Endothelial cell of umbilical vein (primary cell): ENCODE results near the gene PRPSAP1. TPM values are rescaled to one million over a fixed set of nuclear protein-coding genes. Genes with fewer than 3 reads are reported as not detected.

Experiments
- BruUV-seq: library from RNA; stranded (reverse); fragments of 400-500 nt; replicated peaks from 2 replicates; lab custom pipeline; 2021; lab: Mats Ljungman, UMichigan
- CTCF ChIA-PET: fragments of 300-600, 350-600 bp; sonication (Branson Sonifier 250); formaldehyde crosslinking; loops from one replicate; lab custom pipeline; 2021; ENCODE audit warnings: antibody characterized with exemption, inconsistent platforms; lab: Charles Lee
- POLR2A ChIA-PET: fragments of 300-600, 350-600 bp; sonication (Branson Sonifier 250); formaldehyde crosslinking; loops from one replicate; lab custom pipeline; 2021; ENCODE audit warnings: antibody characterized with exemption, inconsistent platforms; lab: Charles Lee
- DNase-seq: peaks from one replicate; pipeline ENCODE4 v3.0.0-alpha.2; 2011; ENCODE audit warnings: low read depth, low spot score
- FAIRE-seq: peaks from 2 replicates; lab custom pipeline; 2011; peaks lifted over from hg19 to GRCh38; lab: Jason Lieb, UNC
- H2AFZ ChIP-seq: 2 replicates; pipeline ENCODE4 v1.6.0; 2012; ENCODE audit warnings: low read depth, low read length, control low read depth, inconsistent platforms
- H3K27ac ChIP-seq: 2 replicates; pipeline ENCODE4 v1.5.1; 2011; ENCODE audit warnings: low read depth, mild to moderate bottlenecking, control low read depth, low read length, moderate library complexity; ENCODE audit not compliant: insufficient read depth
- H3K27me3 ChIP-seq, 2 experiments: 2 replicates each; pipeline versions ENCODE4 v1.6.0 to v1.6.1; 2011; ENCODE audit warnings: low read length in 2 of 2, mixed read lengths in 1 of 2; ENCODE audit not compliant: control insufficient read depth in 2 of 2, insufficient read depth in 2 of 2
- H3K36me3 ChIP-seq, 2 experiments: 2 replicates in 1 of 2; 3 replicates in 1 of 2; pipeline ENCODE4 v1.5.1; 2011; ENCODE audit warnings: low read length in 2 of 2, mild to moderate bottlenecking in 1 of 2, moderate library complexity in 1 of 2; ENCODE audit not compliant: control insufficient read depth in 2 of 2, insufficient read depth in 2 of 2; ENCODE audit errors: extremely low read depth in 1 of 2
- H3K4me1 ChIP-seq: 3 replicates; pipeline ENCODE4 v1.5.1; 2011; ENCODE audit warnings: mild to moderate bottlenecking, low read length; ENCODE audit not compliant: control insufficient read depth, insufficient read depth; ENCODE audit errors: extremely low read depth
- H3K4me2 ChIP-seq: 2 replicates; pipeline ENCODE4 v1.6.1; 2011; ENCODE audit warnings: low read length, control low read depth, mixed read lengths; ENCODE audit not compliant: insufficient read depth
- H3K4me3 ChIP-seq, 3 experiments: fragments of 200-600 bp in 1 of 3; sonication (generic), shearing (Covaris generic) in 1 of 3; replicated peaks in 1 of 3; 2 replicates each; pipeline ENCODE4 v1.5.1; 2011 to 2016; ENCODE audit warnings: control low read depth in 3 of 3, low read length in 3 of 3, mild to moderate bottlenecking in 2 of 3, inconsistent platforms in 1 of 3, low read depth in 1 of 3, moderate library complexity in 1 of 3; ENCODE audit not compliant: insufficient read depth in 1 of 3
- H3K79me2 ChIP-seq: 2 replicates; pipeline ENCODE4 v1.6.0; 2012; ENCODE audit warnings: low read length, inconsistent platforms; ENCODE audit not compliant: control insufficient read depth, insufficient read depth
- H3K9ac ChIP-seq: replicated peaks from 2 replicates; pipeline ENCODE3; 2011; ENCODE audit warnings: low read length, control low read depth; ENCODE audit not compliant: insufficient read depth; ENCODE audit errors: extremely low read depth
- H3K9me1 ChIP-seq: replicated peaks from 3 replicates; pipeline ENCODE4 v1.6.0; 2011; ENCODE audit warnings: mild to moderate bottlenecking, low read length; ENCODE audit not compliant: control insufficient read depth, insufficient read depth; ENCODE audit errors: extremely low read depth
- H3K9me3 ChIP-seq: replicated peaks from 2 replicates; pipeline ENCODE4 v1.5.1; 2012; ENCODE audit warnings: low read length, inconsistent platforms; ENCODE audit not compliant: control insufficient read depth, insufficient read depth
- H4K20me1 ChIP-seq: replicated peaks from 2 replicates; pipeline ENCODE3; 2011; ENCODE audit warnings: mild to moderate bottlenecking, low read length; ENCODE audit not compliant: control insufficient read depth, insufficient read depth; ENCODE audit errors: extremely low read depth
- EZH2 ChIP-seq: IDR thresholded peaks from 2 replicates; pipeline ENCODE4 v1.6.1; 2012; ENCODE audit warnings: borderline replicate concordance, low read depth, mild to moderate bottlenecking, moderate library complexity, low read length, inconsistent platforms; ENCODE audit not compliant: severe bottlenecking
- FOS ChIP-seq: IDR thresholded peaks from 2 replicates; pipeline ENCODE4 v1.6.1; 2011; ENCODE audit warnings: mild to moderate bottlenecking, low read length, moderate library complexity, borderline replicate concordance; ENCODE audit not compliant: insufficient read depth
- JUN ChIP-seq: IDR thresholded peaks from 2 replicates; pipeline ENCODE4 v1.6.1; 2011; ENCODE audit warnings: borderline replicate concordance, low read depth; ENCODE audit not compliant: insufficient read length, insufficient read depth
- POLR2A ChIP-seq: IDR thresholded peaks from 2 replicates; pipeline ENCODE4 v1.6.1; 2012; ENCODE audit warnings: low read depth, mild to moderate bottlenecking, control low read depth, low read length
- POLR2AphosphoS5 ChIP-seq: IDR thresholded peaks from 2 replicates; pipeline ENCODE4 v1.6.1; 2012; ENCODE audit warnings: low read depth, mild to moderate bottlenecking, control low read depth, low read length, moderate library complexity; ENCODE audit not compliant: insufficient read depth
- dilution Hi-C: fragments of 300-500 bp; cut with MboI; formaldehyde crosslinking; loops from one replicate; pipeline ENCODE4 v1.15.0; 2019; ENCODE audit warnings: low sequenced_read_pairs; ENCODE audit not compliant: extremely low pct_ligation_motif_present
- intact Hi-C: fragments of 100-400 bp; cut with micrococcal nuclease; formaldehyde crosslinking; loops from one replicate; pipeline ENCODE4 v1.10.0; 2022
- polyA plus RNA-seq, 4 experiments: library from polyadenylated mRNA; depleted of rRNA in 3 of 4; stranded (reverse) in 3 of 4; unstranded in 1 of 4; fragments of >200 nt; gene quantifications; 2 replicates each; pipeline versions ENCODE4 v1.2.1 to v1.2.3, GENCODE V29; 2011 to 2012; ENCODE audit warnings: missing spikeins in 1 of 4
- total RNA-seq: library from RNA; stranded (reverse); gene quantifications from 2 replicates; pipeline ENCODE4 v1.2.3, GENCODE V29; 2021
- TF ChIP-seq, protein P1 (sequence below), 2 donors: IDR thresholded peaks; 1 replicate in 1 of 2; 2 replicates in 1 of 2; pipeline ENCODE4 v1.5.1; 2011; ENCODE audit warnings: low read length in 2 of 2, mild to moderate bottlenecking in 2 of 2, moderate library complexity in 2 of 2, control low read depth in 1 of 2, inconsistent platforms in 1 of 2, low read depth in 1 of 2; ENCODE audit not compliant: insufficient read depth in 1 of 2; ENCODE audit errors: extremely low read depth in 1 of 2
- TF ChIP-seq, protein P2 (sequence below): IDR thresholded peaks from 2 replicates; pipeline ENCODE4 v1.6.1; 2011; ENCODE audit not compliant: insufficient read depth, insufficient read length

Gene PRPSAP1
- total and polyA plus RNA-seq, 2 donors (not counting 3 experiments of a cell fraction or from before 2014, with no cell fraction given) = 90.2 to 123 TPM

DNA sequence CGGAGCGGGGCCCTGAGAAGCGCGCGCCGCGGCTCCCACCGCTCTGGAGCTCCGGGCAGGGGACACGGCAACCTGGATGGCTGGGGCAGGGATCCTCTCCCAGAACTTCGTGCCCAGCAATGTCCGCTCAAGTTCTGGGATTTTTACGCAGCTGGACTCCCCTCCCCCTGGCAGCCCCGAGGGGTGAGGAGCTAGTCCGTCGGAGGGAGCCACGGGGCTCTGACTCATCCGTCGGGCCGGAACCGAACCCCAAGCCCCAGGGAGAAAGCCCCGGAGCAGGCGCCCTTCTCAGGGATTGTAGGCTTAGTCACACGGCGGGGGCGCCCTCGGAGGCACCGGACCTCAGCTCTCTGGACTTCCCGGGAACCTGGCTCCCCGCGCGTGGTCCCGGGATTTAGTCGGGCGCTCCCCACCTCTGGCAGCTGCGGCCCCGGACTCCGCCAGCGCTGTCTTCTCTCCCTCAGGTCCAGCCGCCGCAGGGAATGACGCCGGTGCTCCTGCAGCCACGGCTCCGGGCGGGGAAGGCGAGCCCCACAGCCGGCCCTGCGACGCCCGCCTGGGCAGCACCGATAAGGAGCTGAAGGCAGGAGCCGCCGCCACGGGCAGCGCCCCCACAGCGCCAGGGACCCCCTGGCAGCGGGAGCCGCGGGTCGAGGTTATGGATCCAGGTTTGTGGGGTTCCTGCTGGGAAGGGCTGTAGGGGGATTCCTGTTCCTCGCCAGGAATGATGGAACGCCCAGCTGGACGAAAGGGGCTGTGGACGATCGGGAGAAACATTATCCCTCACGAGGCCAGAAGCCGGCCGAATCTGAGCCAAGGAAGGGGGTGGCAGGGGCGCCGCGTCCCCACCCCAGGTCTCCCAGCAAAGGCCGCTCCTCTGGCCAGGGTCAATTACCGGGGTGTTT lies 31.5 kb upstream of the PRPSAP1 start:
- H3K4me2 ChIP-seq = peak overlapping the region; percentile 67
- H3K27me3 ChIP-seq = no peaks in the 10 kb centered on the region
- H3K79me2 ChIP-seq = peaks cover 37% of the 10 kb centered on the region
- H3K27ac ChIP-seq = peak overlapping the region; percentile 97
- H3K4me1 ChIP-seq = peaks cover 26% of the 10 kb centered on the region
- H3K36me3 ChIP-seq = peaks cover 0 to 1% of the 10 kb centered on the region in 2 experiments
- no peaks in the 10 kb centered on the region for H3K9me3 ChIP-seq
- peak overlapping the region; percentile 5 for H2AFZ ChIP-seq
- H3K9ac ChIP-seq = peak overlapping the region; percentile 97
- FAIRE-seq (no peak), DNase-seq (peak; percentile 76)
- ChIA-PET CTCF (interaction anchor here (0.6 to 8.1 kb wide), 18 partner anchors 8 to 115 kb away, joined by 3 to 106 read pairs (median 10); partner anchors contain the start of genes PRPSAP1 and QRICH2), POLR2A (interaction anchor here (0.6 to 3.1 kb wide), 4 partner anchors 15 to 93 kb away, joined by 3 to 13 read pairs (median 9); partner anchors contain the start of gene PRPSAP1)
- peak overlapping the region; percentile 54 to 68 (median 65) for H3K4me3 ChIP-seq
- intact Hi-C loops = loop anchor here (1.0 to 2.0 kb wide), 3 partner anchors 15 to 70 kb away; no protein-coding TSS in a partner anchor
- H4K20me1 ChIP-seq = no peaks in the 10 kb centered on the region
- BruUV-seq = TSS peak; percentile 28
- dilution Hi-C loops = no loop called here
- TF ChIP-seq, protein P1, sequence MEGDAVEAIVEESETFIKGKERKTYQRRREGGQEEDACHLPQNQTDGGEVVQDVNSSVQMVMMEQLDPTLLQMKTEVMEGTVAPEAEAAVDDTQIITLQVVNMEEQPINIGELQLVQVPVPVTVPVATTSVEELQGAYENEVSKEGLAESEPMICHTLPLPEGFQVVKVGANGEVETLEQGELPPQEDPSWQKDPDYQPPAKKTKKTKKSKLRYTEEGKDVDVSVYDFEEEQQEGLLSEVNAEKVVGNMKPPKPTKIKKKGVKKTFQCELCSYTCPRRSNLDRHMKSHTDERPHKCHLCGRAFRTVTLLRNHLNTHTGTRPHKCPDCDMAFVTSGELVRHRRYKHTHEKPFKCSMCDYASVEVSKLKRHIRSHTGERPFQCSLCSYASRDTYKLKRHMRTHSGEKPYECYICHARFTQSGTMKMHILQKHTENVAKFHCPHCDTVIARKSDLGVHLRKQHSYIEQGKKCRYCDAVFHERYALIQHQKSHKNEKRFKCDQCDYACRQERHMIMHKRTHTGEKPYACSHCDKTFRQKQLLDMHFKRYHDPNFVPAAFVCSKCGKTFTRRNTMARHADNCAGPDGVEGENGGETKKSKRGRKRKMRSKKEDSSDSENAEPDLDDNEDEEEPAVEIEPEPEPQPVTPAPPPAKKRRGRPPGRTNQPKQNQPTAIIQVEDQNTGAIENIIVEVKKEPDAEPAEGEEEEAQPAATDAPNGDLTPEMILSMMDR (IDR thresholded peaks at IDR 0.05; ENCODE audit: extremely low read depth in 1 of 2, insufficient read depth in 1 of 2, low read depth in 1 of 2, low read length in 2 of 2) = no peak
- TF ChIP-seq FOS (peak; percentile 79), POLR2AphosphoS5 (peak; percentile 15), EZH2 (no peak), JUN (no peak), POLR2A (no peak)
- TF ChIP-seq, protein P2, sequence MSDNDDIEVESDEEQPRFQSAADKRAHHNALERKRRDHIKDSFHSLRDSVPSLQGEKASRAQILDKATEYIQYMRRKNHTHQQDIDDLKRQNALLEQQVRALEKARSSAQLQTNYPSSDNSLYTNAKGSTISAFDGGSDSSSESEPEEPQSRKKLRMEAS = peak; percentile 9
- H3K9me1 ChIP-seq = no peaks in the 10 kb centered on the region
